ENCODE results near the gene SLC12A8. TPM values are rescaled to one million over a fixed set of nuclear protein-coding genes. Genes with fewer than 3 reads are reported as not detected.

SLC12A8 gene
- total and polyA plus RNA-seq, 10 of the 15 experiments (the other 5 are each of a cell fraction or from before 2014, with no cell fraction given): 2.5 to 71.6 (median 50.1) TPM

DNA sequence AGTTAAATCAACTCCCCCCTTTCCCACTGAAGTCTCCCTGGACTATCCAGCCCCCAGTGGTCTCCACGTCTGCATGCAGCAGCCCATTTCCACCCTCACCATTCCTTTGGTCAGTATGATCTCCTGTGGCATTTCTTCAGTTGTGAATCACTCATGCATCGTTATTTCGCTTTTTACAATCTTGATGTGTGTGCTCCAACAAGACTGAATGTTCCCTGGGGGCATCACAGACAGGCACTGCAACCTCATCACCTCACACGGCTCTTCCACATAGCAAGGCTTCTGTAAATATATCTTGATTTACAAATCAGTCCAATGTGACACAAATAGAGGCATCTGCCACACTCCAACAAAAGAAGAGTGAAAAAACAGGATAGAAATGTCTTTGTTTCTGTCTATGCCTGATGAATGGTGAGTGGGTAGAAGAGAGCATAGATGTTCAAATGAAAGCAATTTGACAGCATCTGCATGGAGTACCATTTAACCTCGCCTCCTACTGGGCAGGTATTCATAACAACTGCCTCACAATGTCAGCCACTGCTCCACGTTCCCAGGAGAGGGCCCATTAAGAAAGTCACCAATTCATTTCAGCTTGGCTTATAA lies 162.0 kb downstream of the SLC12A8 start (continued):
- TF ChIP-seq, protein P1, sequence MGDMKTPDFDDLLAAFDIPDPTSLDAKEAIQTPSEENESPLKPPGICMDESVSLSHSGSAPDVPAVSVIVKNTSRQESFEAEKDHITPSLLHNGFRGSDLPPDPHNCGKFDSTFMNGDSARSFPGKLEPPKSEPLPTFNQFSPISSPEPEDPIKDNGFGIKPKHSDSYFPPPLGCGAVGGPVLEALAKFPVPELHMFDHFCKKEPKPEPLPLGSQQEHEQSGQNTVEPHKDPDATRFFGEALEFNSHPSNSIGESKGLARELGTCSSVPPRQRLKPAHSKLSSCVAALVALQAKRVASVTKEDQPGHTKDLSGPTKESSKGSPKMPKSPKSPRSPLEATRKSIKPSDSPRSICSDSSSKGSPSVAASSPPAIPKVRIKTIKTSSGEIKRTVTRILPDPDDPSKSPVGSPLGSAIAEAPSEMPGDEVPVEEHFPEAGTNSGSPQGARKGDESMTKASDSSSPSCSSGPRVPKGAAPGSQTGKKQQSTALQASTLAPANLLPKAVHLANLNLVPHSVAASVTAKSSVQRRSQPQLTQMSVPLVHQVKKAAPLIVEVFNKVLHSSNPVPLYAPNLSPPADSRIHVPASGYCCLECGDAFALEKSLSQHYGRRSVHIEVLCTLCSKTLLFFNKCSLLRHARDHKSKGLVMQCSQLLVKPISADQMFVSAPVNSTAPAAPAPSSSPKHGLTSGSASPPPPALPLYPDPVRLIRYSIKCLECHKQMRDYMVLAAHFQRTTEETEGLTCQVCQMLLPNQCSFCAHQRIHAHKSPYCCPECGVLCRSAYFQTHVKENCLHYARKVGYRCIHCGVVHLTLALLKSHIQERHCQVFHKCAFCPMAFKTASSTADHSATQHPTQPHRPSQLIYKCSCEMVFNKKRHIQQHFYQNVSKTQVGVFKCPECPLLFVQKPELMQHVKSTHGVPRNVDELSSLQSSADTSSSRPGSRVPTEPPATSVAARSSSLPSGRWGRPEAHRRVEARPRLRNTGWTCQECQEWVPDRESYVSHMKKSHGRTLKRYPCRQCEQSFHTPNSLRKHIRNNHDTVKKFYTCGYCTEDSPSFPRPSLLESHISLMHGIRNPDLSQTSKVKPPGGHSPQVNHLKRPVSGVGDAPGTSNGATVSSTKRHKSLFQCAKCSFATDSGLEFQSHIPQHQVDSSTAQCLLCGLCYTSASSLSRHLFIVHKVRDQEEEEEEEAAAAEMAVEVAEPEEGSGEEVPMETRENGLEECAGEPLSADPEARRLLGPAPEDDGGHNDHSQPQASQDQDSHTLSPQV (IDR thresholded peaks at IDR 0.05): no peak

GRCh38 chr3:125048282-125048681 lies 164.3 kb downstream of the SLC12A8 start:
- SMC1A ChIA-PET (ENCODE audit: uncharacterized antibody, unreplicated experiment): interaction anchor here (0.6 to 1.9 kb wide), 6 partner anchors 10 to 120 kb away, joined by 3 to 5 read pairs (median 4); no protein-coding TSS in a partner anchor
- Histone ChIP-seq H2AFZ (ENCODE audit: control insufficient read depth, low read depth, low read length) (no peak overlapping the region), H3K79me2 (ENCODE audit: control insufficient read depth, insufficient read depth, low read length) (peaks cover 55% of the 10 kb centered on the region), H3K9ac (ENCODE audit: control insufficient read depth, insufficient read depth, low read length) (no peak overlapping the region), H3K4me2 (ENCODE audit: control insufficient read depth, insufficient read depth) (no peak overlapping the region), H3K4me1 (ENCODE audit: control insufficient read depth, insufficient read depth, low read length) (peaks cover 18% of the 10 kb centered on the region), H3K36me3 (ENCODE audit: control insufficient read depth in 2 of 2, insufficient read depth in 2 of 2, low read length in 1 of 2) (0 out of 4 replicates have a peak, but pooled peaks cover 0 to 8% of the 10 kb centered on the region in 2 experiments), H3K4me3 (no peak overlapping the region), H3K9me3 (replicated peaks; ENCODE audit: control insufficient read depth, insufficient read depth, low read length) (no peaks in the 10 kb centered on the region; the same call in 2 of the 3 replicates), H3K27ac (ENCODE audit: control insufficient read depth, insufficient read depth) (no peak overlapping the region), H4K20me1 (ENCODE audit: control insufficient read depth, insufficient read depth) (no peaks in the 10 kb centered on the region), H3K27me3 (replicated peaks in 1 of 2; ENCODE audit: control insufficient read depth in 2 of 2, insufficient read depth in 2 of 2, low read length in 1 of 2) (no peaks in the 10 kb centered on the region)
- POLR2A ChIA-PET: interaction anchor here (0.6 kb wide), 1 partner anchor 263 kb away, joined by 4 read pairs; no protein-coding TSS in a partner anchor
- BruUV-seq (replicated peaks): no TSS peak
- in situ Hi-C loops (cut with MboI): no loop called here
- ATAC-seq (no peak), FAIRE-seq (no peak), DNase-seq (ENCODE audit: low read depth, low spot score) (no peak)
- CTCF ChIA-PET: interaction anchor here (1.6 kb wide), 1 partner anchor 59 kb away, joined by 4 read pairs; no protein-coding TSS in a partner anchor
- RAD21 ChIA-PET (ENCODE audit: unreplicated experiment): no interaction called here
- WGBS (ENCODE audit: insufficient coverage, insufficient replicate concordance, low lambda C conversion rate, missing lambda C conversion rate): 91% methylated on average over 3 of the region's 3 CpGs
- intact Hi-C loops (cut with micrococcal nuclease; ENCODE audit: unreplicated experiment): no loop called here
- TF ChIP-seq NR2F1 (conservative IDR thresholded peaks at IDR 0.05): no peak
- no peak for TF ChIP-seq BRCA1 (IDR thresholded peaks at IDR 0.05; ENCODE audit: low read depth, low read length)
- no peak for TF ChIP-seq JUND (IDR thresholded peaks at IDR 0.05; ENCODE audit: low read depth, low read length)
- TF ChIP-seq, protein P2, sequence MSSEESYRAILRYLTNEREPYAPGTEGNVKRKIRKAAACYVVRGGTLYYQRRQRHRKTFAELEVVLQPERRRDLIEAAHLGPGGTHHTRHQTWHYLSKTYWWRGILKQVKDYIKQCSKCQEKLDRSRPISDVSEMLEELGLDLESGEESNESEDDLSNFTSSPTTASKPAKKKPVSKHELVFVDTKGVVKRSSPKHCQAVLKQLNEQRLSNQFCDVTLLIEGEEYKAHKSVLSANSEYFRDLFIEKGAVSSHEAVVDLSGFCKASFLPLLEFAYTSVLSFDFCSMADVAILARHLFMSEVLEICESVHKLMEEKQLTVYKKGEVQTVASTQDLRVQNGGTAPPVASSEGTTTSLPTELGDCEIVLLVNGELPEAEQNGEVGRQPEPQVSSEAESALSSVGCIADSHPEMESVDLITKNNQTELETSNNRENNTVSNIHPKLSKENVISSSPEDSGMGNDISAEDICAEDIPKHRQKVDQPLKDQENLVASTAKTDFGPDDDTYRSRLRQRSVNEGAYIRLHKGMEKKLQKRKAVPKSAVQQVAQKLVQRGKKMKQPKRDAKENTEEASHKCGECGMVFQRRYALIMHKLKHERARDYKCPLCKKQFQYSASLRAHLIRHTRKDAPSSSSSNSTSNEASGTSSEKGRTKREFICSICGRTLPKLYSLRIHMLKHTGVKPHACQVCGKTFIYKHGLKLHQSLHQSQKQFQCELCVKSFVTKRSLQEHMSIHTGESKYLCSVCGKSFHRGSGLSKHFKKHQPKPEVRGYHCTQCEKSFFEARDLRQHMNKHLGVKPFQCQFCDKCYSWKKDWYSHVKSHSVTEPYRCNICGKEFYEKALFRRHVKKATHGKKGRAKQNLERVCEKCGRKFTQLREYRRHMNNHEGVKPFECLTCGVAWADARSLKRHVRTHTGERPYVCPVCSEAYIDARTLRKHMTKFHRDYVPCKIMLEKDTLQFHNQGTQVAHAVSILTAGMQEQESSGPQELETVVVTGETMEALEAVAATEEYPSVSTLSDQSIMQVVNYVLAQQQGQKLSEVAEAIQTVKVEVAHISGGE (CRISPR knock-in tag; IDR thresholded peaks at IDR 0.05): no peak
- TF ChIP-seq ETV6 (conservative IDR thresholded peaks at IDR 0.05 in 1 of 2, IDR thresholded peaks at IDR 0.05 in 1 of 2; ENCODE audit: borderline replicate concordance in 1 of 2, low read depth in 1 of 2): no peak
- TF ChIP-seq BMI1 (IDR thresholded peaks at IDR 0.05; ENCODE audit: borderline replicate concordance): no peak
- TF ChIP-seq IRF5 (IDR thresholded peaks at IDR 0.05; ENCODE audit: borderline replicate concordance): no peak
- no peak for TF ChIP-seq MEF2B (IDR thresholded peaks at IDR 0.05; ENCODE audit: partially characterized antibody, poor library complexity, severe bottlenecking)
- no peak for TF ChIP-seq HCFC1 (IDR thresholded peaks at IDR 0.05; ENCODE audit: low read length)
- no peak for TF ChIP-seq CHD4 (IDR thresholded peaks at IDR 0.05)
